ENCODE data around the gene TRIP13. TPM values are rescaled to one million over a fixed set of nuclear protein-coding genes. Genes with fewer than 3 reads are reported as not detected.

Gene TRIP13
- total and polyA plus RNA-seq, 10 of the 15 experiments (the other 5 are each of a cell fraction or from before 2014, with no cell fraction given), result 15.1 to 64.9 (median 32.2) TPM

DNA sequence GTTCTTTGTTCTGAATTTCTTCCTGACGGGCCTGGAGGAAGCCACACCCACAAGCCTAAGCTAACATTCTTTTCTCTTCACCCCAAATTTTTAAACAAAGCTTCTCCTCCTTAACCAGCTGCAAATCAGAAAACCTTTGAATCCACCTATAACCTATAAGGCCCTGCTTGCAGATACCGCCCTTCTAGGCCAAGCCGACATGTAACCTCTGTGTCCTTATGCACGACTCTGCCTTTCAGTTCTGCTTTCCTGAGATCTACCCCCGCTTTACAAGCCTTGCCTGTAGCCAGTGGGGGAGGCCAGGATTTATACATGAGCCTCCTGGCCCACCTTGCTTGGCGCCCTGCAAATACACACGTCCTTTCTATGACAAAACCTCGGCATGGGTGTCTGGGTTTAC lies 19.4 kb upstream of the TRIP13 start:
- no peak overlapping the region for H3K4me3 ChIP-seq
- no peaks in the 10 kb centered on the region for H3K79me2 ChIP-seq (ENCODE audit: control insufficient read depth, insufficient read depth, low read length)
- in situ Hi-C loops (cut with MboI), result no loop called here
- no peaks in the 10 kb centered on the region for H3K9me3 ChIP-seq (replicated peaks; ENCODE audit: control insufficient read depth, insufficient read depth, low read length)
- peak; percentile 80 for ATAC-seq
- peak; percentile 9 for DNase-seq (ENCODE audit: low read depth, low spot score)
- H3K36me3 ChIP-seq (ENCODE audit: control insufficient read depth in 2 of 2, insufficient read depth in 2 of 2, low read length in 1 of 2), result peaks cover 36 to 39% of the 10 kb centered on the region in 2 experiments
- intact Hi-C loops (cut with micrococcal nuclease; ENCODE audit: unreplicated experiment), result no loop called here
- no peak for TF ChIP-seq HDGF (IDR thresholded peaks at IDR 0.05)
- TF ChIP-seq POU2F2 (IDR thresholded peaks at IDR 0.05; ENCODE audit: borderline replicate concordance, low read depth, low read length), result no peak
- TF ChIP-seq, protein P1, sequence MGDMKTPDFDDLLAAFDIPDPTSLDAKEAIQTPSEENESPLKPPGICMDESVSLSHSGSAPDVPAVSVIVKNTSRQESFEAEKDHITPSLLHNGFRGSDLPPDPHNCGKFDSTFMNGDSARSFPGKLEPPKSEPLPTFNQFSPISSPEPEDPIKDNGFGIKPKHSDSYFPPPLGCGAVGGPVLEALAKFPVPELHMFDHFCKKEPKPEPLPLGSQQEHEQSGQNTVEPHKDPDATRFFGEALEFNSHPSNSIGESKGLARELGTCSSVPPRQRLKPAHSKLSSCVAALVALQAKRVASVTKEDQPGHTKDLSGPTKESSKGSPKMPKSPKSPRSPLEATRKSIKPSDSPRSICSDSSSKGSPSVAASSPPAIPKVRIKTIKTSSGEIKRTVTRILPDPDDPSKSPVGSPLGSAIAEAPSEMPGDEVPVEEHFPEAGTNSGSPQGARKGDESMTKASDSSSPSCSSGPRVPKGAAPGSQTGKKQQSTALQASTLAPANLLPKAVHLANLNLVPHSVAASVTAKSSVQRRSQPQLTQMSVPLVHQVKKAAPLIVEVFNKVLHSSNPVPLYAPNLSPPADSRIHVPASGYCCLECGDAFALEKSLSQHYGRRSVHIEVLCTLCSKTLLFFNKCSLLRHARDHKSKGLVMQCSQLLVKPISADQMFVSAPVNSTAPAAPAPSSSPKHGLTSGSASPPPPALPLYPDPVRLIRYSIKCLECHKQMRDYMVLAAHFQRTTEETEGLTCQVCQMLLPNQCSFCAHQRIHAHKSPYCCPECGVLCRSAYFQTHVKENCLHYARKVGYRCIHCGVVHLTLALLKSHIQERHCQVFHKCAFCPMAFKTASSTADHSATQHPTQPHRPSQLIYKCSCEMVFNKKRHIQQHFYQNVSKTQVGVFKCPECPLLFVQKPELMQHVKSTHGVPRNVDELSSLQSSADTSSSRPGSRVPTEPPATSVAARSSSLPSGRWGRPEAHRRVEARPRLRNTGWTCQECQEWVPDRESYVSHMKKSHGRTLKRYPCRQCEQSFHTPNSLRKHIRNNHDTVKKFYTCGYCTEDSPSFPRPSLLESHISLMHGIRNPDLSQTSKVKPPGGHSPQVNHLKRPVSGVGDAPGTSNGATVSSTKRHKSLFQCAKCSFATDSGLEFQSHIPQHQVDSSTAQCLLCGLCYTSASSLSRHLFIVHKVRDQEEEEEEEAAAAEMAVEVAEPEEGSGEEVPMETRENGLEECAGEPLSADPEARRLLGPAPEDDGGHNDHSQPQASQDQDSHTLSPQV (IDR thresholded peaks at IDR 0.05), result no peak
- 0 out of 4 replicates have a peak, but pooled peaks of 1 of the 2 experiments have one; percentile 12 for TF ChIP-seq BHLHE40 (IDR thresholded peaks at IDR 0.05; ENCODE audit: borderline replicate concordance in 1 of 2, low read depth in 2 of 2, low read length in 1 of 2)
- peak; percentile 94 for TF ChIP-seq MLLT1 (IDR thresholded peaks at IDR 0.05)
- TF ChIP-seq IRF4 (IDR thresholded peaks at IDR 0.05; ENCODE audit: low read depth, low read length), result peak; percentile 70; the same call in 1 of the 2 replicates
- peak; percentile 92 for TF ChIP-seq SPI1 (IDR thresholded peaks at IDR 0.05; ENCODE audit: borderline replicate concordance, insufficient read depth, low read depth, low read length)
- TF ChIP-seq NR2F1 (conservative IDR thresholded peaks at IDR 0.05), result peak; percentile 36; the same call in 1 of the 2 replicates
- no peak for FAIRE-seq
- ChIA-PET CTCF (no interaction called here), RAD21 (ENCODE audit: unreplicated experiment) (no interaction called here), POLR2A (no interaction called here), SMC1A (ENCODE audit: uncharacterized antibody, unreplicated experiment) (no interaction called here)
- BruUV-seq (replicated peaks), result no TSS peak
- no peak overlapping the region for H3K27ac ChIP-seq (ENCODE audit: control insufficient read depth, insufficient read depth)
- H2AFZ ChIP-seq (ENCODE audit: control insufficient read depth, low read depth, low read length), result no peak overlapping the region
- H3K4me2 ChIP-seq (ENCODE audit: control insufficient read depth, insufficient read depth), result no peak overlapping the region
- no peaks in the 10 kb centered on the region for H3K27me3 ChIP-seq (replicated peaks in 1 of 2; ENCODE audit: control insufficient read depth in 2 of 2, insufficient read depth in 2 of 2, low read length in 1 of 2)
- 0 out of 2 replicates have a peak, but pooled peaks cover 3% of the 10 kb centered on the region for H4K20me1 ChIP-seq (ENCODE audit: control insufficient read depth, insufficient read depth)
- H3K4me1 ChIP-seq (ENCODE audit: control insufficient read depth, insufficient read depth, low read length), result no peaks in the 10 kb centered on the region
- WGBS (ENCODE audit: insufficient coverage, insufficient replicate concordance, low lambda C conversion rate, missing lambda C conversion rate), result 66% methylated on average over 8 of the region's 8 CpGs
- H3K9ac ChIP-seq (ENCODE audit: control insufficient read depth, insufficient read depth, low read length), result no peak overlapping the region

All from GM12878 (cell line).